HEK293T (cell line): ENCODE data around the gene NT5M.

Experiments used
- ARNT ChIP-seq: fragments of 450-650 bp; IDR thresholded peaks from 2 replicates; pipeline ENCODE4 v1.6.1; 2017; ENCODE audit warnings: mild to moderate bottlenecking
- CTBP1 ChIP-seq: fragments of 450-650 bp; IDR thresholded peaks from 2 replicates; pipeline ENCODE4 v1.6.1; 2016; ENCODE audit warnings: borderline replicate concordance
- FOXA1 ChIP-seq: fragments of 450-650 bp; IDR thresholded peaks from 2 replicates; pipeline ENCODE4 v1.6.1; 2016; ENCODE audit warnings: mild to moderate bottlenecking
- FOXM1 ChIP-seq: fragments of 450-650 bp; IDR thresholded peaks from 2 replicates; pipeline ENCODE4 v1.6.1; 2017; ENCODE audit warnings: mild to moderate bottlenecking, borderline replicate concordance
- HDGF ChIP-seq: fragments of 450-650 bp; IDR thresholded peaks from 2 replicates; pipeline ENCODE4 v1.6.1; 2017; ENCODE audit warnings: antibody characterized with exemption, borderline replicate concordance
- NFRKB ChIP-seq: fragments of 450-650 bp; IDR thresholded peaks from 2 replicates; pipeline ENCODE4 v1.6.1; 2016; ENCODE audit warnings: mild to moderate bottlenecking, moderate library complexity

DNA sequence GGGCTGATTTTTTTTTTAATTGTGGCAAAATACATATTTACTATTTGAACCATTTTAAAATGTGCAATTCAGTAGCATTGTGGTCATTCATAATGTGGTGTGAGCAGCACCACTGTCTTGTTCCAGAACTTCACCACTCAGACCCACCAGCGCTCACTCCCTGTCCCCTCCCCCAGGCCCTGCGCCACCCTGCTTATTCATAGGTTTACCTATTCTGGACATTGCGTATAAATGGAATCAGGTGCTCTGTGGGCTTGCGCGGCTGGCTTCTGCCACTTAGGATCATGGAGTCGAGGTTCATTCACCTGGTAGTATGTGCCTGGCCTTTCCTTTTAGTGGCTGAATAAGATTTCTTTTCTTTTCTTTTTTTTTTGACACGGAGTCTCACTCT lies 59.4 kb downstream of the NT5M start:
- no peak for TF ChIP-seq HDGF
- TF ChIP-seq FOXM1 = no peak
- no peak for TF ChIP-seq NFRKB
- no peak for TF ChIP-seq ARNT
- no peak for TF ChIP-seq CTBP1
- no peak for TF ChIP-seq FOXA1
